ENCODE data around the gene IFI6. TPM values are rescaled to one million over a fixed set of nuclear protein-coding genes. Genes with fewer than 3 reads are reported as not detected.
"Not testable (repeated sequence)": the region's sequence is repeated elsewhere in the genome, so short reads cannot be mapped to it uniquely, and the experiment has no call there.

IFI6 gene
- polyA plus RNA-seq, 1 experiment = 26.8 TPM

- Histone ChIP-seq H3K4me3 (ENCODE audit: low read depth, low read length) (no peak overlapping the region), H3K27me3 (ENCODE audit: control insufficient read depth, insufficient read depth, low read length) (peaks cover 17% of the 10 kb centered on the region), H3K27ac (ENCODE audit: low read depth, low read length) (no peak overlapping the region), H3K9me3 (ENCODE audit: control insufficient read depth, insufficient read depth, low read length) (no peaks in the 10 kb centered on the region)
- no peak for DNase-seq (ENCODE audit: low read depth, low spot score)
- ChIA-PET POLR2A (interaction anchor here (0.5 to 0.7 kb wide), 2 partner anchors 19 to 151 kb away, joined by 6 to 7 read pairs; partner anchors contain the start of gene AHDC1), CTCF (interaction anchor here (1.0 kb wide), 1 partner anchor 16 kb away, joined by 4 read pairs; no protein-coding TSS in a partner anchor)
- no peak for TF ChIP-seq CTCF (IDR thresholded peaks at IDR 0.05; ENCODE audit: low read depth, low read length)
Observed at GRCh38 chr1:27623327-27624212, 48.4 kb downstream of the IFI6 start.

DNA sequence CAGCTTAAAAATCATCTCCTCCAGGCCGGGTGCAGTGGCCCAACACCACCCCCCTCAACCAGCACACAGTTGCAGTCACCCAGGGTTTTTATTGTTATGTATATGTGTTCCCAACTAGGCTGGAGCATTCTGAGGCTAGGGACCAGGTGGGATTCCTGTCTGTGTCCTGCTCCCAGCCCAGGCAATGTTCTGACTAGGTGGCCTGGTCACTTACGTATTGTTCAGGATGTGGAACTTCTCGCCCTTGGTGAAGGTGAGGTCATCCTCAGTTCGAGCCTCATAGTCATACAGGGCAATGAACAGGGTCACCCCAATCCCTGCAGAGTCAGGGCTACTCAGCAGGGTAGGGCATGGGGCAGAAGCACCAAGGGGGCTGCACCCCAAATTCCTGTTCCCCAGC is 49.2 kb downstream of the IFI6 start:
- no peak for TF ChIP-seq CTCF (IDR thresholded peaks at IDR 0.05; ENCODE audit: low read depth, low read length)
- ChIA-PET CTCF (interaction anchor here (1.0 kb wide), 1 partner anchor 16 kb away, joined by 4 read pairs; no protein-coding TSS in a partner anchor), POLR2A (interaction anchor here (0.5 to 0.7 kb wide), 2 partner anchors 19 to 151 kb away, joined by 6 to 7 read pairs; partner anchors contain the start of gene AHDC1)

GRCh38 chr1:27621051-27621920 is 50.7 kb downstream of the IFI6 start:
- H3K9me3 ChIP-seq (ENCODE audit: control insufficient read depth, insufficient read depth, low read length) = no peaks in the 10 kb centered on the region
- POLR2A ChIA-PET = interaction anchor here (0.7 kb wide), 2 partner anchors 9 to 105 kb away, joined by 3 to 10 read pairs; no protein-coding TSS in a partner anchor
- no peak for DNase-seq (ENCODE audit: low read depth, low spot score)
- no peak overlapping the region for H3K4me3 ChIP-seq (ENCODE audit: low read depth, low read length)
- no peak overlapping the region for H3K27ac ChIP-seq (ENCODE audit: low read depth, low read length)
- no peak for TF ChIP-seq CTCF (IDR thresholded peaks at IDR 0.05; ENCODE audit: low read depth, low read length)
- CTCF ChIA-PET = interaction anchor here (0.6 to 2.8 kb wide), 9 partner anchors 13 to 578 kb away, joined by 3 to 8 read pairs (median 6); no protein-coding TSS in a partner anchor
- H3K27me3 ChIP-seq (ENCODE audit: control insufficient read depth, insufficient read depth, low read length) = peaks cover 19% of the 10 kb centered on the region

More for the DNA sequence above, 49.2 kb downstream of the IFI6 start:
- Histone ChIP-seq H3K27ac (ENCODE audit: low read depth, low read length) (no peak overlapping the region), H3K4me3 (ENCODE audit: low read depth, low read length) (no peak overlapping the region), H3K9me3 (ENCODE audit: control insufficient read depth, insufficient read depth, low read length) (no peaks in the 10 kb centered on the region), H3K27me3 (ENCODE audit: control insufficient read depth, insufficient read depth, low read length) (peaks cover 17% of the 10 kb centered on the region)
- no peak for DNase-seq (ENCODE audit: low read depth, low spot score)

DNA sequence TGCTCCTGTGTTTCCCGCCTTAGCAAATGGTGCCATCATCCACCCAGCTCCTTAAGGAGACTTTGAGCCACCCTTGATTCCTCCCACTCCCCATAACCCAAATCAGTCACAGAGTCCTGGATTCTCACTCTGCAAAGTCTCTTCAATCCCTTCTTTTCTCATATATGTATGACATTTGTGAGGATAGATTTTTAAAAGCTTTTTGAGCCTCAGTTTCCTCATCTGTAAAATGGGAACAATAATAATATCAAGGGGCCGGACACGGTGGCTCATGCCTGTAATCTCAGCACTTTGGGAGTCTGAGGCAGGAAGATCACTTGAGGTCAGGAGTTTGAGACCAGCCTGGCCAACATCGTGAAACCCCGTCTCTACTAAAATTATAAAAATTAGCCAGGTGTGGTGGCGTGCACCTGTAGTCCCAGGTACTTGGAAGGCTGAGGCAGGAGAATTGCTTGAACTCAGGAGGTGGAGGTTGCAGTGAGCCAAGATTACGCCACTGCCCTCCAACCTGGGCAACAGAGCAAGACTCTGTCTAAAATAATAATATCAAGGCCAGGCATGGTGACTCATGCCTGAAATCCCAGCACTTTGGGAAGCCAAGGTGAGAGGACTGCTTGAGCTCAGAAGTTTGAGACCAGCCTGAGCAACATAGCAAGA is 52.1 kb downstream of the IFI6 start:
- H3K27me3 ChIP-seq (ENCODE audit: control insufficient read depth, insufficient read depth, low read length) = peaks cover 17% of the 10 kb centered on the region
- CTCF ChIA-PET = interaction anchor here (1.2 to 2.8 kb wide), 3 partner anchors 11 to 63 kb away, joined by 3 to 8 read pairs (median 7); no protein-coding TSS in a partner anchor
- H3K9me3 ChIP-seq (ENCODE audit: control insufficient read depth, insufficient read depth, low read length); H3K27ac ChIP-seq (ENCODE audit: low read depth, low read length); DNase-seq (ENCODE audit: low read depth, low spot score); POLR2A ChIA-PET; H3K4me3 ChIP-seq (ENCODE audit: low read depth, low read length): not testable (repeated sequence)
